Ectodermal cell (in vitro differentiated cells): Measurements from ENCODE around the gene METTL25. TPM values are rescaled to one million over a fixed set of nuclear protein-coding genes. Genes with fewer than 3 reads are reported as not detected.

ENCODE experiments used
- H3K27ac ChIP-seq: 2 replicates; pipeline ENCODE4 v1.7.0; 2013; ENCODE audit warnings: mild to moderate bottlenecking, low read depth, low read length; ENCODE audit not compliant: insufficient read depth, poor library complexity, severe bottlenecking
- H3K27me3 ChIP-seq: 2 replicates; pipeline ENCODE4 v1.7.0; 2013; ENCODE audit warnings: mild to moderate bottlenecking, low read length; ENCODE audit not compliant: insufficient read depth, control insufficient read depth, poor library complexity, severe bottlenecking
- H3K36me3 ChIP-seq: one replicate; pipeline ENCODE4 v1.7.0; 2013; ENCODE audit warnings: low read length; ENCODE audit not compliant: control insufficient read depth, insufficient read depth
- H3K4me1 ChIP-seq: one replicate; pipeline ENCODE4 v1.7.0; 2013; ENCODE audit warnings: low read length; ENCODE audit not compliant: control insufficient read depth, insufficient read depth
- H3K4me3 ChIP-seq: 2 replicates; pipeline ENCODE4 v1.7.0; 2013; ENCODE audit warnings: low read depth, low read length, control low read depth; ENCODE audit not compliant: insufficient read depth
- H3K9me3 ChIP-seq: 2 replicates; pipeline ENCODE4 v1.7.0; 2013; ENCODE audit warnings: mild to moderate bottlenecking, low read length, moderate library complexity; ENCODE audit not compliant: control insufficient read depth
- WGBS, 2 experiments: methylation state at CpG; one replicate each; pipeline ENCODE4 v1.1.7; 2013; ENCODE audit warnings: missing lambda C conversion rate in 2 of 2; 5-methylcytosine and 5-hydroxymethylcytosine counted together
- polyA plus RNA-seq, 4 experiments: library from polyadenylated mRNA; stranded (reverse); fragments of 50-300 nt; gene quantifications; one replicate each; pipeline ENCODE4 v1.2.3, GENCODE V29; 2013

The METTL25 gene, protein sequence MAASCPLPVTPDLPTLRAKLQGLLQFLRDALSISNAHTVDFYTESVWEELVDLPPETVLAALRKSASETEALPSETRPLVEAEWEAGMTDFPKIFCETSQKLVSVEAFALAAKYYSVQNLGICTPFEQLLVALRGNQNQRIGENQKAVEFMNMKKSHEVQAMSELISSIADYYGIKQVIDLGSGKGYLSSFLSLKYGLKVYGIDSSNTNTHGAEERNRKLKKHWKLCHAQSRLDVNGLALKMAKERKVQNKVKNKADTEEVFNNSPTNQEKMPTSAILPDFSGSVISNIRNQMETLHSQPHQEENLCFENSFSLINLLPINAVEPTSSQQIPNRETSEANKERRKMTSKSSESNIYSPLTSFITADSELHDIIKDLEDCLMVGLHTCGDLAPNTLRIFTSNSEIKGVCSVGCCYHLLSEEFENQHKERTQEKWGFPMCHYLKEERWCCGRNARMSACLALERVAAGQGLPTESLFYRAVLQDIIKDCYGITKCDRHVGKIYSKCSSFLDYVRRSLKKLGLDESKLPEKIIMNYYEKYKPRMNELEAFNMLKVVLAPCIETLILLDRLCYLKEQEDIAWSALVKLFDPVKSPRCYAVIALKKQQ
- 8.8 TPM for polyA plus RNA-seq (2013, experiment 1 of 4)
- 9.0 TPM for polyA plus RNA-seq (2013, experiment 2 of 4)
- polyA plus RNA-seq (2013, experiment 3 of 4): 7.7 TPM
- polyA plus RNA-seq (2013, experiment 4 of 4): 7.0 TPM

- Histone ChIP-seq H3K4me1 (peaks cover 3% of the 10 kb centered on the region), H3K27ac (peak within 1 kb of the TSS; percentile 78), H3K4me3 (peak within 1 kb of the TSS; percentile 85), H3K36me3 (peaks cover 17% of the 10 kb centered on the region), H3K9me3 (no peaks in the 10 kb centered on the region), H3K27me3 (no peaks in the 10 kb centered on the region)
- 0 to 1% methylated on average over 61 of the region's 61 CpGs for WGBS, 2 experiments
Measured at GRCh38 chr12:82358200-82359114, at the start of gene METTL25, which contains the start of gene CCDC59. METTL25 (plus strand) TSS chr12:82358529; CDS start chr12:82358566, 37 bp downstream. CCDC59 (minus strand) TSS chr12:82358387; CDS start chr12:82358376, 11 bp downstream.

DNA sequence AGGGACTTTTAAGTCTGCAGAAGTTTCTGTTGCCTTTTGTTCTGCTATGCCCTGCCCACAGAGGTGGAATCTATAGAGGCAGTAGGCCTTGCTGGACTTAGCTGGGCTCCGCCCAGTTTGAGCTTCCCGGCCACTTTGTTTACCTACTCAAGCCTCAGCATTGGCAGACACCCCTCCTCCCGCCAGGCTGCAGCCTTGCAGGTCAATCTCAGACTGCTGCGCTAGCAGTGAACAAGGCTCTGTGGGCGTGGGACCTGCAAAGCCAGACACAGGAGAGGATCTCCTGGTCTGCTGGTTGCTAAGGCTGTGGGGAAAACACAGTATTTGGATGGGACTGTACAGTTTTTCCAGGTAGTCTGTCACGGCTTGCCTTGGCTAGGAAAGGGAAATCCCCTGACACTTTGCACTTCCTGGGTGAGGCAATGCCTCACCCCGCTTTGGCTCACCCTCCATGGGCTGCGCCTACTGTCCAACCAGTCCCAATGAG is 43.9 kb upstream of the METTL25 start:
- H3K27me3 ChIP-seq: no peaks in the 10 kb centered on the region
- H3K9me3 ChIP-seq: no peaks in the 10 kb centered on the region
- H3K4me1 ChIP-seq: no peaks in the 10 kb centered on the region
- 38 to 42% methylated on average over 8 of the region's 8 CpGs for WGBS, 2 experiments
- no peaks in the 10 kb centered on the region for H3K36me3 ChIP-seq
- H3K4me3 ChIP-seq: no peak overlapping the region
- no peak overlapping the region for H3K27ac ChIP-seq

DNA sequence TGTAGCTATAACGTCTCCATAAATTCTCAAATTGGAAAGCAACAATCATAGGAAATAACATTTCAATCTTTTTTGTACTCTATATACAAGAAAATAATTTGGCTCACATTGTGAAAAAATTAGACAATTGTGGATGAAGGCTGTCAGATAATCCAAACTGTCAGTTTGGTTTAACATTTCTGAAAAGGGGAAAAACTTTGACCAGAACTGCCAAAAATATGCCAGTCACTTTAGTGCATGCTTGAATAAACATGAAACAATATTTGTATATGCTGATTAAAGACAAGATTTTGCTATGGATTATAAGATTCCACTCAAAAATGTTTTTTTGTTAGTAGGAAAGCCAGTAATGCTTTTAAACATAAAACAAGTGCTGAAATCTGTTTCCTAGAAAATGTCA is 39.1 kb upstream of the METTL25 start:
- WGBS, 2 experiments: 100% methylated on average over 1 of the region's 1 CpG; no CpG with 5 or more reads in 1 of the 2 experiments
- Histone ChIP-seq H3K36me3 (no peaks in the 10 kb centered on the region), H3K4me1 (no peaks in the 10 kb centered on the region), H3K9me3 (no peaks in the 10 kb centered on the region), H3K27ac (no peak overlapping the region), H3K4me3 (no peak overlapping the region), H3K27me3 (no peaks in the 10 kb centered on the region)

- Histone ChIP-seq H3K27me3 (no peaks in the 10 kb centered on the region), H3K4me3 (no peak overlapping the region), H3K27ac (no peak overlapping the region), H3K9me3 (no peaks in the 10 kb centered on the region), H3K36me3 (no peaks in the 10 kb centered on the region), H3K4me1 (peaks cover 4% of the 10 kb centered on the region)
- WGBS, 2 experiments: 90% methylated on average over 2 of the region's 4 CpGs; no CpG with 5 or more reads in 1 of the 2 experiments
Measured at GRCh38 chr12:82325540-82326336, 32.6 kb upstream of the METTL25 start.

DNA sequence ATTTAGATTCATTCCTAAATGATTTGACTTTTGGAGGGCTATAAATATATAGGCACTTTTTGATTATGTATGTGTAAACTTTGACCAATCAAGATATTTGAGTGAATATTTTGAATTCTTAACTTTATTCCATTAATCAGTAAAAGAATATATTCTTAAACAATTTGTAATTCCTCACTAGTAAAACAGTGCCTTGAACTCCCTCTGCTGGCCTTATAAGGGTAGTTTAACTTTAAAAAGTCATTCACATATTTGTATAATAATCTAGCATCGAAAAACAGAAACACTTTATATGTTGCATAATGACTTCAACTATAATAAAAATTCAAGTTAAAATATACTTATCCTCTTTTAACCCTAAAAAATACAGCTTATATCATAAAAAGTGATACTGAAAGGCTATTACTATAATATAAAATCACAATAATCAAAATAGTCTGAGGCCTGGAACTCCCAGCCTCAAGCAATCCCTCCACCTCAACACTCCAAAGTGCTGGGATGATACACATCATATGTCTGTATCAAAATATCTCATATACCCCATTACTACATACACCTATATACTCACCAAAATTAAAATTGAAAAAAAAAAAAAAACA is 31.3 kb upstream of the METTL25 start:
- Histone ChIP-seq H3K4me3 (no peak overlapping the region), H3K9me3 (no peaks in the 10 kb centered on the region), H3K4me1 (peaks cover 4% of the 10 kb centered on the region), H3K27me3 (no peaks in the 10 kb centered on the region), H3K27ac (no peak overlapping the region), H3K36me3 (no peaks in the 10 kb centered on the region)
- WGBS, 2 experiments: no CpG with 5 or more reads among the region's 1 CpG

- Histone ChIP-seq H3K36me3 (no peaks in the 10 kb centered on the region), H3K27me3 (no peaks in the 10 kb centered on the region), H3K9me3 (no peaks in the 10 kb centered on the region), H3K4me1 (peaks cover 4% of the 10 kb centered on the region), H3K27ac (no peak overlapping the region), H3K4me3 (no peak overlapping the region)
- WGBS, 2 experiments: 71 to 93% methylated on average over 1 of the region's 1 CpG
Measured at GRCh38 chr12:82327861-82328260, 30.5 kb upstream of the METTL25 start.

- WGBS, 2 experiments: no CpG with 5 or more reads among the region's 1 CpG
- no peak overlapping the region for H3K27ac ChIP-seq
Measured at GRCh38 chr12:82329508-82329907, 28.8 kb upstream of the METTL25 start.

GRCh38 chr12:82350161-82350560 is 8.2 kb upstream of the METTL25 start:
- Histone ChIP-seq H3K27ac (no peak overlapping the region), H3K4me3 (no peak overlapping the region), H3K4me1 (no peaks in the 10 kb centered on the region), H3K27me3 (no peaks in the 10 kb centered on the region), H3K36me3 (peaks cover 12% of the 10 kb centered on the region), H3K9me3 (no peaks in the 10 kb centered on the region)
- 96 to 97% methylated on average over 3 of the region's 3 CpGs for WGBS, 2 experiments

More at GRCh38 chr12:82329508-82329907, 28.8 kb upstream of the METTL25 start:
- Histone ChIP-seq H3K4me3 (no peak overlapping the region), H3K36me3 (no peaks in the 10 kb centered on the region), H3K9me3 (no peaks in the 10 kb centered on the region), H3K4me1 (peaks cover 4% of the 10 kb centered on the region), H3K27me3 (no peaks in the 10 kb centered on the region)

DNA sequence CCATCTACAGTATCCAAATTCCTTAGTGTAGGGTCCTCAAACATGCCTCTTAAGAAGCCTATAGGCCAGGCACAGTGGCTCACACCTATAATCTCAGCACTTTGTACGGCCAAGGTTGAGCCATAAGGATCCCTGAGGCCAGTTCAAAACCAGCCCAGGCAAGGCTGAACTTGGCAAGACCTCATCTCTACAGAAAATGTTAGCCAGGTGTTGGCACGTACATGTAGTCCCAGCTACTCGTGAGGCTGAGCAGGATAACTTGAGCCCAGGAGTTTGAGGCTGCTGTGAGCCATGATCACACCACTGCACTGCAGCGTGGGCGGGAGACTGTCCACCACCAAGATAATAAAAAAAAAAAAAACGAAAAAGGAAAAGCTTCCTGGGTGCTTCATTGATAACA is 6.9 kb upstream of the METTL25 start:
- 91 to 94% methylated on average over 6 of the region's 6 CpGs for WGBS, 2 experiments
- Histone ChIP-seq H3K9me3 (no peaks in the 10 kb centered on the region), H3K27me3 (no peaks in the 10 kb centered on the region), H3K36me3 (peaks cover 15% of the 10 kb centered on the region), H3K27ac (no peak overlapping the region), H3K4me1 (peaks cover 2% of the 10 kb centered on the region), H3K4me3 (no peak overlapping the region)
